ENCODE results near the gene CR2.

Gene CR2

GRCh38 chr1:207459008-207459407, 4.9 kb downstream of the CR2 start:
- TF ChIP-seq REST (IDR thresholded peaks at IDR 0.05; ENCODE audit: insufficient read depth in 1 of 2, low read depth in 2 of 2, low read length in 2 of 2) = no peak

GRCh38 chr1:207461649-207462048, 7.5 kb downstream of the CR2 start:
- TF ChIP-seq SIN3A (IDR thresholded peaks at IDR 0.05; ENCODE audit: borderline replicate concordance, insufficient read depth, low read length) (no peak), TAF1 (IDR thresholded peaks at IDR 0.05; ENCODE audit: borderline replicate concordance, insufficient read depth, low read length) (no peak), REST (IDR thresholded peaks at IDR 0.05; ENCODE audit: insufficient read depth in 1 of 2, low read depth in 2 of 2, low read length in 2 of 2) (no peak), POLR2AphosphoS5 (IDR thresholded peaks at IDR 0.05; ENCODE audit: low read depth, low read length) (no peak), FOXP2 (optimal IDR thresholded peaks at IDR 0.05; ENCODE audit: borderline replicate concordance, extremely low read depth, extremely low read length, insufficient read depth) (no peak)

- TF ChIP-seq TAF1 (IDR thresholded peaks at IDR 0.05; ENCODE audit: borderline replicate concordance, insufficient read depth, low read length) (no peak), POLR2AphosphoS5 (IDR thresholded peaks at IDR 0.05; ENCODE audit: low read depth, low read length) (no peak), FOXP2 (optimal IDR thresholded peaks at IDR 0.05; ENCODE audit: borderline replicate concordance, extremely low read depth, extremely low read length, insufficient read depth) (no peak), SIN3A (IDR thresholded peaks at IDR 0.05; ENCODE audit: borderline replicate concordance, insufficient read depth, low read length) (no peak), REST (IDR thresholded peaks at IDR 0.05; ENCODE audit: insufficient read depth in 1 of 2, low read depth in 2 of 2, low read length in 2 of 2) (no peak)
Observed at GRCh38 chr1:207462535-207462934, 8.4 kb downstream of the CR2 start.

- TF ChIP-seq SIN3A (IDR thresholded peaks at IDR 0.05; ENCODE audit: borderline replicate concordance, insufficient read depth, low read length) (no peak), TAF1 (IDR thresholded peaks at IDR 0.05; ENCODE audit: borderline replicate concordance, insufficient read depth, low read length) (no peak), REST (IDR thresholded peaks at IDR 0.05; ENCODE audit: insufficient read depth in 1 of 2, low read depth in 2 of 2, low read length in 2 of 2) (no peak), FOXP2 (optimal IDR thresholded peaks at IDR 0.05; ENCODE audit: borderline replicate concordance, extremely low read depth, extremely low read length, insufficient read depth) (no peak), POLR2AphosphoS5 (IDR thresholded peaks at IDR 0.05; ENCODE audit: low read depth, low read length) (no peak)
Observed at GRCh38 chr1:207463021-207463420, 8.9 kb downstream of the CR2 start.

- TF ChIP-seq FOXP2 (optimal IDR thresholded peaks at IDR 0.05; ENCODE audit: borderline replicate concordance, extremely low read depth, extremely low read length, insufficient read depth) (no peak), POLR2AphosphoS5 (IDR thresholded peaks at IDR 0.05; ENCODE audit: low read depth, low read length) (no peak), TAF1 (IDR thresholded peaks at IDR 0.05; ENCODE audit: borderline replicate concordance, insufficient read depth, low read length) (no peak), SIN3A (IDR thresholded peaks at IDR 0.05; ENCODE audit: borderline replicate concordance, insufficient read depth, low read length) (no peak)
Observed at GRCh38 chr1:207463571-207463970, 9.4 kb downstream of the CR2 start.

Data from PFSK-1 (cell line).